ENCODE data around the gene PDCD2L. TPM values are rescaled to one million over a fixed set of nuclear protein-coding genes. Genes with fewer than 3 reads are reported as not detected.
A peak's percentile ranks its signal among the peaks of the same experiment; 100 is the strongest.

PDCD2L gene
- total and polyA plus RNA-seq, 7 donors = 12.3 to 30.2 (median 20.0) TPM

- intact Hi-C loops (cut with DNase I) = no loop called here
- WGBS, 3 donors = 29 to 34% (median 29%) methylated on average over 6 of the region's 6 CpGs
Observed at GRCh38 chr19:34403784-34404108, 453 bp upstream of the PDCD2L start.

GRCh38 chr19:34405892-34406660, 1.9 kb downstream of the PDCD2L start:
- no peak for DNase-seq
- H3K4me1 ChIP-seq = no peaks in the 10 kb centered on the region
- no peak for ATAC-seq
- H3K4me3 ChIP-seq = no peak overlapping the region
- intact Hi-C loops (cut with DNase I) = no loop called here
- WGBS, 3 donors = 82 to 87% (median 85%) methylated on average over 13 of the region's 13 CpGs
- TF ChIP-seq CTCF (IDR thresholded peaks at IDR 0.05) = no peak
- H3K9me3 ChIP-seq = no peaks in the 10 kb centered on the region
- H3K27me3 ChIP-seq (ENCODE audit: insufficient read depth in 3 of 3, low read length in 2 of 3) = no peaks in the 10 kb centered on the region
- peaks cover 0 to 45% of the 10 kb centered on the region in 2 donors for H3K36me3 ChIP-seq (ENCODE audit: insufficient read depth in 1 of 2, low read depth in 1 of 2)
- H3K27ac ChIP-seq = no peak overlapping the region

More at GRCh38 chr19:34403784-34404108, 453 bp upstream of the PDCD2L start:
- no peak for TF ChIP-seq CTCF (IDR thresholded peaks at IDR 0.05)
- Histone ChIP-seq H3K36me3 (ENCODE audit: insufficient read depth in 1 of 2, low read depth in 1 of 2) (peaks cover 0 to 45% of the 10 kb centered on the region in 2 donors), H3K9me3 (no peaks in the 10 kb centered on the region), H3K27ac (peak overlapping the region; percentile 79), H3K4me3 (peak overlapping the region; percentile 94), H3K27me3 (ENCODE audit: insufficient read depth in 3 of 3, low read length in 2 of 3) (no peaks in the 10 kb centered on the region), H3K4me1 (no peaks in the 10 kb centered on the region)
- DNase-seq (no peak), ATAC-seq (no peak)

- Histone ChIP-seq H3K27me3 (ENCODE audit: insufficient read depth in 3 of 3, low read length in 2 of 3) (no peaks in the 10 kb centered on the region), H3K4me1 (no peaks in the 10 kb centered on the region), H3K27ac (no peak overlapping the region), H3K9me3 (no peaks in the 10 kb centered on the region), H3K4me3 (no peak overlapping the region), H3K36me3 (ENCODE audit: insufficient read depth in 1 of 2, low read depth in 1 of 2) (peaks cover 0 to 50% of the 10 kb centered on the region in 2 donors)
- ATAC-seq = no peak
- 87 to 93% (median 89%) methylated on average over 8 of the region's 8 CpGs for WGBS, 3 donors
- intact Hi-C loops (cut with DNase I) = no loop called here
- no peak for DNase-seq
- TF ChIP-seq CTCF (IDR thresholded peaks at IDR 0.05) = no peak
Observed at GRCh38 chr19:34408411-34408810, 4.2 kb downstream of the PDCD2L start.

- WGBS, 3 donors = 86 to 92% (median 88%) methylated on average over 10 of the region's 10 CpGs
- peaks cover 0 to 60% of the 10 kb centered on the region in 2 donors for H3K36me3 ChIP-seq (ENCODE audit: insufficient read depth in 1 of 2, low read depth in 1 of 2)
Observed at GRCh38 chr19:34409189-34410164, 5.3 kb downstream of the PDCD2L start.

More at GRCh38 chr19:34409189-34410164, 5.3 kb downstream of the PDCD2L start:
- ATAC-seq (no peak), DNase-seq (no peak)
- Histone ChIP-seq H3K27ac (no peak overlapping the region), H3K4me1 (no peaks in the 10 kb centered on the region), H3K27me3 (ENCODE audit: insufficient read depth in 3 of 3, low read length in 2 of 3) (no peaks in the 10 kb centered on the region), H3K4me3 (no peak overlapping the region), H3K9me3 (no peaks in the 10 kb centered on the region)
- intact Hi-C loops (cut with DNase I) = no loop called here
- TF ChIP-seq CTCF (IDR thresholded peaks at IDR 0.05) = no peak

Data from psoas muscle (tissue), 8 donors.